Inferior parietal cortex (tissue), 1 donor: ENCODE data around the gene HOMER2.
A peak's percentile ranks its signal among the peaks of the same experiment; 100 is the strongest.

Source experiments
- DNase-seq: peaks from one replicate; pipeline ENCODE4 v3.0.0-alpha.2; 2016; ENCODE audit errors: extremely low spot score

Gene HOMER2

DNA sequence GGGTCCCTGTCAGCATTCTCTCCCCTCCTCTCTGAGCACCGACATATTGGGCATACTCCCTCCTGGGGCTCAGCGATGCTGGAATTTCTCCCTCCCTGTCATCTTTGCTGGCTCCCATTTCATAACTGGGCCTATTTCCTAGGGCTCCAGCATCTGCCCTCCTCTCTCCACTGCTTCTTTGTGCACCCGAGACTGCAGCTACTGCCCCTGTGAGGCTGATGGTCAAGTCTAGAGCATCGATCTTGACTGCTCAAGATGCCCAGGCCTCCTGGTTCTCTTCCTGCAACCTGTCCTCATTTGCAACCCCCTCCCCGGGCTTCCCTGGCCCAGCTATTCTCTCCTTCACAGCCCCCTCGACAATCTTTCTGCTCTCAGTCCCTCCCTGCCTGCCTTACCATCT is 89.6 kb downstream of the HOMER2 start:
- no peak for DNase-seq

DNA sequence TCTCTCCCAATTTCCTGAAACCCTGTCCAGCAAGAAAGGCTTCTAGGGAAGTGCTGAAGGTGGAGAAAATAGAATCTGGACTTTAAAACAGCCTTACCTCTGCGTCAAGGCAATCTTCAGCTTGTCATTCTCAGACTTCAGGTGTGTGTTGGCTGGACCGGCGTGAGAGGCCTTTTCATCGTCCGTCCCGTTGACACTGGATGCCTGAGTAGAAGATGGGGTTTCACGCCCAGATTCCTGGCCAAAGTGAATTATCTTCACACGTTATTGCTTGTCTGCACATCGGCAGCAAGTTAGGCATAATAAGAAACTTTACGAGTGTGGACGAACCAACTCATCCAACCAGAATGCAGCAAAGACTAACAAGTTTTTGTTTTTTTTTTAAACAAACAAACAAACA is 93.6 kb downstream of the HOMER2 start:
- DNase-seq: no peak

DNA sequence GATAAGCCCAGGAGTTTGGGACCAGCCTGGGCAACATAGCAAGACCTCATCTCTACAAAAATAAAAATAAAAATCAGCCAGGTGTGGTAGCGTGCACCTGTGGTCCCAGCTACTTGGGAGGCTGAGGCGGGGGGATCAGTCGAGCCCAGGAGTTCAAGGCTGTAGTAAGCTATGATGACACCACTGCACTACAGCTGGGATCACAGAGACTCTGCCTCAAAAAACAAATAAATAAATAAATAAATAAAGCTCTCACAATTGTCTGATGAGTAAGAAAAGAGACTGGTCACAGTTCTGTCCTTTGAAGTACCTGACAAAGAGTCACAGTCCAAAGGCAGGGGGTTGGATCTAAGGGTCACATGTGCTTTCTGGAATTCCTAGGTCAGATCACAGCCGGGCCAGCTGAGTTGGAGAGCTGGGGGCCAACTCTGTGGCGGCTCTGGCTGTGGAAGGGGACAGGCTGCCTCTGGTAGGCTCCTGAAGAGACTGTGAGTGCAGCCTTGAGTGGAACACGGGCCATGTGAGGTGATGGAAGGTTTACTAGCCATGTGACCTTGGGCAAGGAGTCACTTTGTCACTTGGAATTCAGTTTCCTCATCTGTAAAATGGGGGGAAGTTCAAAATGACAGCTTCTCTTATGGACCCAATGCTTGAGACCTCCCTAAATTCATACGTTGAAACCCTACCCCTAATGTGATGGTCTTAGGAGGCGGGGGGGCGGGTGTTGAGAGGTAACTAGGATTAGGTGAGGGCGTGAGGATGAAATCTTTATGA is 95.9 kb downstream of the HOMER2 start:
- DNase-seq: no peak

DNA sequence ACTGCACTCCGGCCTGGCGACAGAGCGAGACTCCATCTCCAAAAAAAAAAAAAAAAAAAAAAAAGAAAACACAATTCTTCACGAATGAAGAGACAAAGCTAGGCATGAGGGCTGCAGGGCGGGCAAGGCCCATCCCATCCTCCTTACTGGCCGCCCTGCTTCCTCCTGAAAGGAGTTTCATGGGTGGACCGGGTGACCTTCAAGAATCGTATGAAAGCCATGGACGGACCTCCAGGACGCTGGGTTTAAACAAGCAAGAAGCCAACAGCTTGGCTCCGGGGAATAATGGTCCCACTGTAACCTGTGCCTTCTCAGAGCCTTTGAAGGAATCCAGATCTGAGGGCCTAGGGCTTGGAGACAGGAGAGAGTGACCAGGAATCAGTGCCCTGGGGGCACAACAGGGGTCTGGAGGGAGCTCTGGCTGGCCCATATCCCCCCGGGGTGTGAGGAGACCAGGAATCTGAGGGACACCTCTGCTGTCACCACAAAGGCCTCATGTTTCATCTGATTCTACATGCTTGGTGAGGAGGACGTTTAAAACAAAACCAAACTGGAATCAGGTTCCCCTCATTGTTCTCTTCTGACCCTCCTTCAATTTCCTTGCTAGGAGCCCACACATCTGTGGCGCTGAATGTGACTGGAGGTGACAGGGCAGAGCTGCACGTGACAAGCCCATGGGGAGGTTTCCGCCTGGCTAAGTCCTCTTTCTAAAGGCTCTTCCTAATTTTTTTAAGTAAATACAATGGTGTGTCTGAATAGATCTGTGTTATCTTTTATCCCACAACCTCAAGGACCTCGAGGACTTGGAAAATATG is 97.0 kb downstream of the HOMER2 start:
- DNase-seq: no peak

DNA sequence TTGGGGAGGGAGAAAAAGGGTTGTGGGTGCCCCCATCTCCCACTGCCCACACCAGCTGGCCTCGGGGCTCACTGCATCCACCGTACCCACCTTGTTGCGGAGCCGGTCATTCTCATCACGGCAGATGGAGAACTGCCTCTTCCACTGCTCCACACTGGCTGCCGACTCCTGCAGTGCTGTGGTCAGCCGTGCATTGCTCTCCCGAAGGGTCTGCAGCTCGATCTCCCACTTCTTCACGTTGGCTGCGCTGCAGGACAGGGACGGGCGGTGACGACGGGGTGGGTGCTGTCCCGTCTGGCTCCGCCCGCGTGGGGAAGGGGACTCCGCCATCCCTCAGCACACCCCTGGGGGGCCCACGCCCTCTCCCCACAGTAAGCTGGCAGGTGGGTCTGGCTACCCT is 98.0 kb downstream of the HOMER2 start:
- DNase-seq: no peak

DNA sequence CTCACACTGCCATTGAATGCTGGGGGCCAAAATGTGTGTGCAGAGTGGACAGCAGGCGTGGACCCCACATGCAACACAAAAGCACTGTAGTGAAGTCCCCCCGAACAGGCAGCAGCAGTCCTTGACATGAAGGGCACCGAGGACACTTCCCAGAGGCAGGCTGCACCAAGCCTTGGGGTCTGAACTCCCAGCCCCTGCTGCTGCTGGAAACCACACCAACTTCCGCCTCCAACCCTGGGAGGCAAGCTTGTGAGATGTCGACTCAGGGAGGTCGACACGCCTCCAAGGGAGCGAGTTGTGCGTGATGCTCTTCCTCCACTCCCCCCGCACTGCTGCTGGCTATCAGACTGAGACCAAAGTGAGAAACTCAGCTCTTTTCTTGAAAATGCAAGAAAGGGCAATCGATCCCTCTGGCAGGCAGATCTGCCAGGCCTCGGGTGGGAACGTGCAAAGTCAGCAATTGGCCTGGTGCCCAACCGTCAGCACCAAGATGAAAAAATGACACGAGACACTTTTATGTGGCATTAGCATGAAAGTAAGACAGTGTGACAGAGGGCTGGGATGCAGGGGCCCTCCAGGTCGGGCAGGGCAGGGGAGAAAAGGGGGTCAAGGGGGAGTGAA is 99.5 kb downstream of the HOMER2 start:
- no peak for DNase-seq

DNA sequence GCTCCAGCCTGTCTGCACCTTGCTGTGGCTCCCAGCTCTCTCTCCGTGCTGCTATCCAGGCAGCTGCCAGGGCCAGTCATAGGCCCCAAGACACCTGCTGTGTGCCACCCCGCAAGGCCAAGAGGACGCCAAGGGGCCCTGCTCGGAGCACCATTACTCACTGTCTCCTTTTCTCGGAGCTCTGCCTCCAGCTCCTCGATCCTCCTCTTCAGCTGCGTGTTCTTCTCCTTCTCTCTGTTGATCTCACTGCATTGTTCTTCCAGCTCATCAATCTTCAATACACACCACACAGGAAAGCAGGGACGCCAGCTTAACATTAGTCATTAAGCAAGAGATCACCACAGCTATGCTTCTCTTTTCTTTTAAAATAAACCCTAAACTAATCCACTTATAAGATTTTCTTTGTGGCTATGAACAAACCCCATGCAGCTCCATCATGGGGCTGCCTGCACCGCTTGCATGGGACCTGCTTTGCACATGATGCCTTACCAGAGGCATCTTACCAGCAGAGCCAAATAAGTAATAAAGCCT is 100.5 kb downstream of the HOMER2 start:
- no peak for DNase-seq

DNA sequence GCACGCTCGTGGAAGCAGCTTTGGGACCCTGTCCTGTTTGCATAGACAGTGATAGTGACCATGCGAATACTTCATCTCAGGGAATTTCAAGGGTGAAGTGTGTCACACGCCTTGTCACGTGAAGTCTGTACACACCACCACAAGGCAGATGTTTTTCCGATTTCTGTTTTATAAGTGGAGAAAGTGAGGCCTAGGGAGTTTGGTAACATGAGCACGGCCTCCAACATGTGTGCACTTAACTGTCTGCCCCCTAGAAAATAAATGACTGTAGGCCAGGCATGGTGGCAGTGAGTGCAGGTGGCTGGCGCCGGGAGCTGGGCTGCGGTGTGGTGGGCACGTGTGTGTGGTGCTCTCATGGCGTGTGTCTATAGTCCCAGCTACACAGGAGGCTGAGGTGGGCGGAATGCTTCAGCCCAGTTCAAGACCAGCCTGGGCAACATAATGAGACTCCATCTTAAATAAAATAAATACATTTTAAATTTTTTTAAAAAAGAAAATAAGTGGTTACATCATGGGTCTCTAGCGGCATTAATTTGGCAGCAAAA is 101.1 kb downstream of the HOMER2 start:
- DNase-seq: no peak

DNA sequence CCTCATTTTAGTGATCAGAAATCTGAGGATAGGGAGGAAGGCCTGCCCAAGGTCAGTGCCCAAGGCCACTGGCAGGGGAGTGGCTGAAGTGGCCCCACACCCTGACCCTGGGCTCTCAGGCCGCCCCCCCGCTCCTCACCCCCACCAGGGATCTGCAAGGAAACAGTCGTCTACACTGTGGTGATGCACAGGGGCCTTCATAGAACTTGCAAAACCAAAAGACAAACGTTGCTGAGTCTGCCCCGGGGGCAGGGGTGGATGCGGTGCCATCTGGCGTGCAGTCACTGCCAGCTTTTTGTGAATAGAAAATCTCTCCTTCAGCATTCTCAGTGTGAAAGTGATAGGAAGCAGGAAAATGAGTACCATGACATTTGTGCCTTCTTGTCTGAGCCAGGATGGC is 101.8 kb downstream of the HOMER2 start:
- no peak for DNase-seq

DNA sequence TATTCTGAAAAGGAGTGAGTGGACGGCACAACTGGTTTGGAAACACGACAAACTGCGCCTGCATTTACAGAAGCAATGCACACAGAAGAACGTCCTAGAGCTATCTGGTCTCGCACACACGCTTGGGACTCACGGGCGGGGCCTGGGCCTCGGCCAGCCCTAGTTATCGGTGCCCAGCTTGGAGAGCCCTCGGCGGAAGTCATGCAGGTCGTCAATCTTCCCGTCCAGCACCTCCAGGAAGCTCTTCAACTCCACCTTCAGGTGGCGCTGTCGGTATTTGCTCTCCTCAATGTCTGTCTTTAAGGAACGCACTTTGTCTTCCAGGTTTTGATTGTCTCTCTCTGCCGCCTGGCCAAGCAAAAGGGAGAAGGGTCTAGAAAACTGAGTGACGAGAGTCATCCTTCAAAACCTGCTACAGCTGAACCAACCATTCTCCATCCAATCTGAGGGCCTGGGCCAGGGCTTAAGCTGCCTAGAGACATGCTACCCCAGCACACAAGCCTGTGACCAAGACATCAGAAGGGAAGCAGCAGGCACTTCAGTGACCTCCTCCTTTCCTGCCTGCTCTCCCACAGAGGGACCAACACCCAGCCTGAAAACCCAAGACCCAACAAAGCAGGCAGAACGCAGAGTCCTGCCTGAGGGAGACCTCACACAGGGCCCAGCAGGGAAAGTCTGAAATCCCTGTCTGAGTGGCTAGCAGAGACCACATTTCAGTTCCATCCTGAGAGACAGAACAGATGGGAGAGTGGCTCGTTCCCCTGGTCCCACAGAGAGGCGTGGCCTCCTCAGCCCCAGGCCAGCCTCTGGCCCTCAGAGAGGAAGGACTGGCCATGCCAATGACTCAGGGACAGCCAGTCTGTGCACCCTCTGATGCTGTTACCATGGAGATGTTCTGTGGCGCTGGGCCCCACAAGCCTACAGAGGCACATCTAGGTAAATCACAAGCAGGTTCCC is 102.7 kb downstream of the HOMER2 start:
- DNase-seq: peak; percentile 77

DNA sequence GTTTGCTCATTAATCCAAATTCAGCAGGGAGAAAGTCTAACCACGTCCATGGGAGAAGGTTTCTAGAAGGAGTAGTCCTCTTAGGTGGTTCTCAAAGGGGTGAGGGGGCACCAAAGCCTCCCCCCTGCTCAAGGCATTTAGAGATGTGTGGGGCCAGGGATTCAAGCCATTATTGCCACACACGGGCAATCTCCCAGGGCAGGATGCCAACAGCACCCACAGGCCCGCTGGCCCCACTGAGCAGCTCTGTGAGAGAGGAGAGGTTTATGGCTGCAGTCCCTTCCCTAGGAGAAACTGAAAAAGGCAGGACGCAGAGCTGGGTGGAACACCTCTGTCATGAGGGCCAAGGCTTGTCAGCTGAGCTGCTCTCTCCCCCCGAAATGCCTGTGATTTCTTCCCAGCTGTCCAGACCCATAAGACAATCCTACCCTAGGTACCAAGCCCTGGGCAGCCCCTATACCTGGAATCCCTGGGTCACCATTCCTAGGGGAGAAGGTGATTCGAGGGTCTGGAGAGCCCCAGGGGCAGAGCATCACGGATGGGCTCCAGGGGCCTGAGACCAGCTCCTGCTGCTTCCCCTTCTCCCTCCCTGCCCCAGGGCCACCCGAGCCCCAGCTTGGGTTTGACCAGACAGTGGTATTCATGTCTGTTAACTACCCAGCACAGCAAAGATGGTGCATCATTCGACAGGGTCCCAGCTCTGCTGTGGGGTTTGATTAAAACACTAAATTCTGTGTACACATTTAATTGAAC is 104.1 kb downstream of the HOMER2 start:
- DNase-seq: no peak

DNA sequence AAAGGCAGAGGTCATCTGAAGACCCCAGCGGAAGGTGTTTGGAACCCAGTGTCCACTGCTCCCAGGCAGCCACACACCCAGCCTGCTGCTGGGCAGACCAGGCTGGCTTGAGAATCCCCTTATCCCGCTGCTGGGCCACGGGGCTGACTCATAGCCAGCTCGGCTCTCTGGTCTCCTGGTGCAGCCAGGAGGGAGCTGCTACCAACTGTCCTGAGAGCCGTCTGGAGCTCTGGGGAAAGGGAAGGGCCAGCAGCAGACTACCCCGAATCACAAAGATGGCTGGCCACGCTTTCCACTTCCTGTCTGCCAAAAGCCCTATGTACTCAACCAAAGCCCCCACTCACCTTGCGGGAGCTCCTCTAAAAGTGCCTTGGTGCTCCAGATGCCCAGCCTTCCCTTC is 104.8 kb downstream of the HOMER2 start:
- DNase-seq: no peak

DNA sequence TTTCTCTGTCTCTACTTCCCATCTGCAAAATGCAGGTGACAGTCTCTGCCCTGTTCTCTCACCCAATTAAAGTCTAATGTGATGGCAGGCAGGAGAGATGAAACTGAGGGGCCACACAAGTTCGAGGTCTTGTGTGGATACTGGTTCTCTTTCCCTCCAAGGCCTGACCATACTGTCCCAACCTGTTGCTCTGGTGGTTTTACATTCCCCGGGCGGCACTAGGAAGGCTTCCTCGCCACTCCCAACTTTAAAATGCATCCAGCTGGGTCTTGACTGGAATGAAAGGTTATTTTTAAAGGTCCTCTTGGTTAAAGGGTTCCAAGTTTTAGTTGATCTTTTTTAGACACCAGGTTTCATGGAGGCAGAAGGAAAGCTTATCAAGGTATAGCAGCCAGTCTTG is 105.9 kb downstream of the HOMER2 start:
- no peak for DNase-seq

DNA sequence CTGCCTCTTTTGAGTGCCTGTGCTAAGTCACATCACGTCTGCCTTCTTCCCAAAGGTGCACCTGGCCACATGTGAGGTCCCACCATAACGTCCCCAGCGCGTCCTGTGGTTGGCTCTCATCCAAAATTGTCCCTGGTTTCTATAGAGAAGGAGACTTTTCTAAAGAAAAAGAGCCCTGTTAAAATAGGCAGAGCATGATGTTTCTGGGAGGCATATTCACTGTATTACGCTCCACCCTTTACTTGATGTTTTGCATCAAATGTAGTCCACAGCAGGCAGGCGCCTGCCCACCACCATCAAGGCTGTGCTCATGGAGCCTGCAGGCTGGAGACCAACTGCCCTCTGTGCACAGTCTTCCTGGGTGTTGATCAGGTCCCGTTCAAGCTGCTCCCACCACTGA is 106.8 kb downstream of the HOMER2 start:
- DNase-seq: no peak

DNA sequence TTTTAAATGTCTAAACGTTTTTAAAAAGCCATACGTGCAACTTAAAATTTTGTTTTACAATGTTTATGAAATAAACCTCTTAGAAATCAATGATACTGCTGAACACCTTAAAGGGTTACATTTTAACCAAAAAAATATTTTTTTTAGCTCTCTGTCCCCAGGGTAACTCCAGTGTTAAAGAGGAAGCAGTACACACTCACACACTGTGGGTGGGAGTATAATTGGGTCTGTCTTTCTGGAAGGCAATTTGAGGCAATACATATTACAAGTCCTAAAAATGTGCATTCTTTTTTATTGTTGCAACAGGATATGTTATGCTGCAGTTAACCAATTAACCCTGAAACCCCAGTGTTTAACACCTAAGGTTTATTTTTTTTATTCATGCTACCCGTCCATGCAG is 109.0 kb downstream of the HOMER2 start:
- DNase-seq: no peak

DNA sequence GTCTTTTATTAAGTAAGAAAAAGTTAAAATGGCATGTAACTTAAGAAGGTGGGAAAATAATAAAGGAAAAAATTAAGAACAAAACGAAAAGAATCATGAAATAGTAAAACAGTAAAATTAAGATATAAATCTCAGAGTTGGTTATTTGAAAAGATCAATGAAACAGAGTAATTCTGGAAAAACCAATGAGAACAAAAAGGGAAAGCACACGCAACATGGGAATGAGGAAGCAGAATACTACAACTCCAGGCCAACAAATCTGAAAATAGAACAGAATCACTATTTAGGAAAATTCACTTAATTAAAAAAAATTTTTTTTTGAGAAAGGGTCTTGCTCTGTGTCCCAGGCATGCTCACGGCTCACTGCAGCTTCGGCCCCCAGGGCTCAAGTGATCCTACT is 112.4 kb downstream of the HOMER2 start:
- DNase-seq: no peak

DNA sequence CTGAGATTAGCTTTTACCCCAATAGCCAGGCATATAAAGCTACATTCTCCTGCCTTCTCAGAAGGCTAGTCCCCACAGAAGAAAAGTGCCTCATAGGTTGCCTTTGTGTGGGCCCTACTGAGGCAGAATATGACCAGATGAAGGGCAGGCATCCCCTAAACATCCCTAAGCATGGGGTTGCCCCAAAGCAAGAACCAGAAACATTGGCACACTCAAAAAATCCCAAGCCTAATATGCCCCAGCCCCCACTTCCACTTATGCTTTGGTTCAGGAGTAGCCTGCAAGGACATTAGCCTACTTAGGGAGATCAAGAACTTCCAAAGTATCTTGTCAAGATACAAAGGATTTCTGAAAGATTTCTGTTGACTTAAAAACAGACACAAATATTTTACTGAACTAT is 113.4 kb downstream of the HOMER2 start:
- no peak for DNase-seq

DNA sequence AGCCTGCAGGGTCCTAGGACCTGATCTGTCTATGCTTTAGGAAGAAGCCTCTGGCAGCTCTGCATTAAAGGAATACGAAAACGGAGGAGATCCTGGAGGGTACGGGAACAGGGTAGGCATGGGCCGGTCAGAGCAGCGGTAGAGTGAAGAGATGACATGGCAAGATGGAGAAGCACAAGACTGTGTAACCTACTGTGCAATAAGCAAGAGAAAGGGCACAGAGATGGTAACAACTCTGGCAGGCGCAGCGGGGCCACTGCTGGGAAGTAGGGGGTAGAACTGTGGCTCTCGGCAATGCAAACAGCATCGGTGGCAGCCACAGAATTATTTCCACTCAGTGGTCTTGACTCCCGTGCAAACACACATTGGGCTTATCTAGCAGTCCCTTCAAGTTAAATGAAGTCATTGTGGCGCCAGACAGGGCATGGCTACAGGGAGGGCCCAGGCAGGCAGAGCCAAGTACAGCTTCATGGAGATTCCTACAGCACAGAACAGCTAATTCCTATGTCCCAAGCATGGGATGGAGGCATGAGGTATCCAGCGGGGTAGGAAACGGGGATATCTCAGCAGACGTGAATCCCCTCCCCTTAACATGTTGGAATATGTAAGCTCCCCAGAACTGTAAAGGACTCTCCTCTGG is 114.3 kb downstream of the HOMER2 start:
- no peak for DNase-seq

DNA sequence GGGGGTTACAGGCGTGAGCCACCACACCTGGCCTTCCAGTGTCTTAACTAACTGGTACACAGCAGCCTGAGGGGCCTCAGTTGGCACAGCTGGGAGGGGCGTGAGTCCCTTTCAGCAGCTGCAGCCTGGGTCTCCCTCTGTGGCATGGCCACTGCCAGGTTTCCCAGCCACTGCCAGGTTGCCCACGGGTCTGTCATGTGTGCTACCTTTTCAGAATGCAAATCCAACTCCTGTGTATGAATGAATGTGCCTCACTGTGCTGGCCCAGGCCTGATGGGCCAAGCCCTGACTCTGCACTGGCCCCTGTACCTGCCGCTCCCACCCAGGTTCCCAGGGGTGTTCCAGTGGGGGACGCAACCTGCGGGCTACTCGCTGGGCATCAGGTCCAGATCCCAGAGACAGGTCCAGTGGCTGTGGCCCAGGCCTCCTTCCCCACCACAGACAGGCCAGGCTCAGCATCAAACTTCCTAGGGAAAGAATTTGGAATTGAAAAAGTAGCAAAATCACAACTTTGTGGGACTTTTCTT is 117.1 kb downstream of the HOMER2 start:
- no peak for DNase-seq

DNA sequence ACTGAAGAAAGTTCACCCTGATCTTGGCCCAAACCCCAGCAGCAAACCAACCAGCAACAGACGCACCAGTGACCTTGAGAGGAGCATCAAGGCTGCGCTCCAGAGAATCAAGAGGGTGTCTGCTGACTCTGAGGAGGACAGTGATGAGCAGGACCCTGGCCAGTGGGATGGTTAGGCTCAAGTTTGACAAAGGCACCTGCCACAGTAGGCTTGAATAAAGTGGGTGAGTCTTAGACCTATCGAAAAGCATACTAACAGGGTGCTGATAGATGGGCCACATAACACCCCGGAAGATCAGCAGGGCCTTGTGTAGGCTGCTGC is 119.2 kb downstream of the HOMER2 start:
- DNase-seq: no peak
